Neural progenitor cell (in vitro differentiated cells): ENCODE data around the gene OGDH. TPM values are rescaled to one million over a fixed set of nuclear protein-coding genes. Genes with fewer than 3 reads are reported as not detected.

ENCODE experiments used
- DNase-seq: peaks from one replicate; pipeline ENCODE4 v3.0.0-alpha.2; 2016; ENCODE audit warnings: low spot score
- H2AFZ ChIP-seq: fragments of 200-600 bp; sonication (generic); replicated peaks from 2 replicates; pipeline ENCODE4 v1.6.1; 2016; ENCODE audit warnings: antibody characterized with exemption
- H3F3A ChIP-seq: fragments of 200-600 bp; sonication (generic); 2 replicates; pipeline ENCODE4 v1.6.1; 2016; ENCODE audit warnings: antibody characterized with exemption, low read depth
- H3K27ac ChIP-seq: fragments of 200-600 bp; sonication (generic); 2 replicates; pipeline ENCODE4 v1.5.1; 2016; ENCODE audit warnings: mild to moderate bottlenecking
- H3K27me3 ChIP-seq: fragments of 200-600 bp; sonication (generic); 2 replicates; pipeline ENCODE4 v1.6.1; 2016; ENCODE audit warnings: mild to moderate bottlenecking, moderate library complexity
- H3K36me3 ChIP-seq: fragments of 200-600 bp; sonication (generic); 2 replicates; pipeline ENCODE4 v1.5.1; 2016
- H3K4me1 ChIP-seq: fragments of 200-600 bp; sonication (generic); 2 replicates; pipeline ENCODE4 v1.6.1; 2016; ENCODE audit warnings: mixed run types
- H3K4me2 ChIP-seq: fragments of 200-600 bp; sonication (generic); 2 replicates; pipeline ENCODE4 v1.6.1; 2016
- H3K4me3 ChIP-seq: fragments of 200-600 bp; sonication (generic); 2 replicates; pipeline ENCODE4 v1.5.1; 2016
- H3K79me2 ChIP-seq: fragments of 200-600 bp; sonication (generic); 2 replicates; pipeline ENCODE4 v1.6.1; 2016; ENCODE audit warnings: low read depth
- H3K9ac ChIP-seq: fragments of 200-600 bp; sonication (generic); 2 replicates; pipeline ENCODE4 v1.6.1; 2016
- H3K9me3 ChIP-seq: fragments of 200-600 bp; sonication (generic); 2 replicates; pipeline ENCODE4 v1.5.1; 2016; ENCODE audit warnings: low read depth
- H4K20me1 ChIP-seq: fragments of 200-600 bp; sonication (generic); 2 replicates; pipeline ENCODE4 v1.6.1; 2016; ENCODE audit warnings: low read depth
- H3K27ac Mint-ChIP-seq: 3 replicates; pipeline ENCODE4 v1.8.0; 2021; ENCODE audit warnings: mixed read lengths
- H3K27me3 Mint-ChIP-seq: 2 replicates; pipeline ENCODE4 v1.8.0; 2022; ENCODE audit warnings: low read depth, mild to moderate bottlenecking, inconsistent platforms, moderate library complexity, mixed read lengths; ENCODE audit not compliant: insufficient read depth
- H3K36me3 Mint-ChIP-seq: 3 replicates; pipeline ENCODE4 v1.8.0; 2021; ENCODE audit warnings: mixed read lengths
- H3K4me1 Mint-ChIP-seq: 3 replicates; pipeline ENCODE4 v1.8.0; 2021; ENCODE audit warnings: mixed read lengths
- H3K4me3 Mint-ChIP-seq: 3 replicates; pipeline ENCODE4 v1.8.0; 2021; ENCODE audit warnings: mild to moderate bottlenecking, moderate library complexity, mixed read lengths
- H3K9me3 Mint-ChIP-seq: 3 replicates; pipeline ENCODE4 v1.8.0; 2020; ENCODE audit warnings: mixed read lengths
- EZH2 ChIP-seq: fragments of 200-600 bp; sonication (generic); IDR thresholded peaks from 2 replicates; pipeline ENCODE4 v1.6.1; 2017; ENCODE audit warnings: antibody characterized with exemption, mild to moderate bottlenecking, moderate library complexity
- EZH2phosphoT487 ChIP-seq: fragments of 200-600 bp; sonication (generic); IDR thresholded peaks from 2 replicates; pipeline ENCODE4 v1.6.1; 2017; ENCODE audit warnings: antibody characterized with exemption
- total RNA-seq: library from RNA; depleted of rRNA; stranded (reverse); fragments of >200 nt; gene quantifications from 2 replicates; pipeline ENCODE4 v1.2.3, GENCODE V29; 2015; ENCODE audit warnings: low replicate concordance
- TF ChIP-seq, protein P1 (sequence below): fragments of 200-600 bp; sonication (generic); IDR thresholded peaks from 2 replicates; pipeline ENCODE4 v1.5.1; 2017; ENCODE audit warnings: antibody characterized with exemption, mild to moderate bottlenecking

OGDH gene
- total RNA-seq, 1 donor from 2014 or later = 25.2 TPM

DNA sequence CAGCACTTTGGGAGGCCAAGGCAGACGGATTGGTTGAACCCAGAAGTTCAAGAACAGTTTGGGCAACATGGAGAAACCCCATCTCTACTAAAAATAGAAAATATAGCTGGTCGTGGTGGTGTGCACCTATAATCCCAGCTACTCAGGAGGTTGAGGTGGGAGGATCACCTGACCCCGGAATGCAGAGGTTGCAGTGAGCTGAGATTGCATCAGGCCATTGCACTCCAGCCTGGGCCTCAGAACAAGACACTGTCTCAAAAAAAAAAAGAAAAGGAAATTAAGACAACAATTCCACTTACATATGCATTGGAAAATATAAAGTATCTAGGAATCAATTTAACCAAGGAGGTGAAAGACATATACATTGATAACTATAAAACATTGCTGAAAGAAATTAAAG, 7.2 kb upstream of the OGDH start:
- Histone ChIP-seq H3K9me3 (no peaks in the 10 kb centered on the region), H3K27ac (no peak overlapping the region), H3K4me2 (no peak overlapping the region), H4K20me1 (no peaks in the 10 kb centered on the region), H3K27me3 (no peaks in the 10 kb centered on the region), H3K9ac (no peak overlapping the region), H3F3A (peaks cover 8% of the 10 kb centered on the region), H3K4me3 (no peak overlapping the region), H2AFZ (no peak overlapping the region), H3K79me2 (no peaks in the 10 kb centered on the region), H3K36me3 (no peaks in the 10 kb centered on the region), H3K4me1 (no peaks in the 10 kb centered on the region)
- Mint-ChIP-seq H3K4me3 (no peak overlapping the region), H3K27ac (no peak overlapping the region), H3K27me3 (peaks cover 6% of the 10 kb centered on the region), H3K36me3 (no peaks in the 10 kb centered on the region), H3K4me1 (peaks cover 10% of the 10 kb centered on the region), H3K9me3 (no peaks in the 10 kb centered on the region)
- DNase-seq = no peak
- TF ChIP-seq EZH2 (no peak), EZH2phosphoT487 (no peak)
- TF ChIP-seq, protein P1, sequence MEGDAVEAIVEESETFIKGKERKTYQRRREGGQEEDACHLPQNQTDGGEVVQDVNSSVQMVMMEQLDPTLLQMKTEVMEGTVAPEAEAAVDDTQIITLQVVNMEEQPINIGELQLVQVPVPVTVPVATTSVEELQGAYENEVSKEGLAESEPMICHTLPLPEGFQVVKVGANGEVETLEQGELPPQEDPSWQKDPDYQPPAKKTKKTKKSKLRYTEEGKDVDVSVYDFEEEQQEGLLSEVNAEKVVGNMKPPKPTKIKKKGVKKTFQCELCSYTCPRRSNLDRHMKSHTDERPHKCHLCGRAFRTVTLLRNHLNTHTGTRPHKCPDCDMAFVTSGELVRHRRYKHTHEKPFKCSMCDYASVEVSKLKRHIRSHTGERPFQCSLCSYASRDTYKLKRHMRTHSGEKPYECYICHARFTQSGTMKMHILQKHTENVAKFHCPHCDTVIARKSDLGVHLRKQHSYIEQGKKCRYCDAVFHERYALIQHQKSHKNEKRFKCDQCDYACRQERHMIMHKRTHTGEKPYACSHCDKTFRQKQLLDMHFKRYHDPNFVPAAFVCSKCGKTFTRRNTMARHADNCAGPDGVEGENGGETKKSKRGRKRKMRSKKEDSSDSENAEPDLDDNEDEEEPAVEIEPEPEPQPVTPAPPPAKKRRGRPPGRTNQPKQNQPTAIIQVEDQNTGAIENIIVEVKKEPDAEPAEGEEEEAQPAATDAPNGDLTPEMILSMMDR = no peak

DNA sequence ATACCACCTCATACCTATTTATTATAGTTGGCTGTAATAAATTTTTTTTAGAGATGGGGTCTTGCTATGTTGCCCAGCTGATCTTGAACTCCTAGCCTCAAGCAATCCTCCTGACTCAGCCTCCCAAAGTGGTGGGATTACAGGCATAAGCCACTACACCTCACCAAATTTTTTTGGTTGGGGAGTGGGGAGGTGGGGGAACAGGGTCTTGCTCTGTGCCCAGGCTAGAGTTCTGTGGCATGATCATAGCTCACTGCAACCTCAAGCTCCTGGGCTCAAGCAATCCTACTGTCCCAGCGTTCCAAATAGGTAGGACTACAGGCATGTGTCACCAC, 3.9 kb upstream of the OGDH start:
- peaks cover 6% of the 10 kb centered on the region for H3K79me2 ChIP-seq
- peaks cover 4% of the 10 kb centered on the region for H3K4me1 ChIP-seq
- no peaks in the 10 kb centered on the region for H3K27me3 ChIP-seq
- H3K4me3 ChIP-seq = no peak overlapping the region
- Mint-ChIP-seq H3K36me3 (peaks cover 3% of the 10 kb centered on the region), H3K27ac (no peak overlapping the region), H3K4me3 (no peak overlapping the region), H3K27me3 (peaks cover 17% of the 10 kb centered on the region), H3K4me1 (peaks cover 7% of the 10 kb centered on the region), H3K9me3 (no peaks in the 10 kb centered on the region)
- H3K27ac ChIP-seq = no peak overlapping the region
- H3K4me2 ChIP-seq = no peak overlapping the region
- no peak overlapping the region for H3K9ac ChIP-seq
- DNase-seq = no peak
- no peaks in the 10 kb centered on the region for H3K36me3 ChIP-seq
- H3F3A ChIP-seq = peaks cover 13% of the 10 kb centered on the region
- TF ChIP-seq EZH2phosphoT487 (no peak), EZH2 (no peak)
- TF ChIP-seq, protein P1 = no peak
- no peaks in the 10 kb centered on the region for H3K9me3 ChIP-seq
- no peak overlapping the region for H2AFZ ChIP-seq
- no peaks in the 10 kb centered on the region for H4K20me1 ChIP-seq

DNA sequence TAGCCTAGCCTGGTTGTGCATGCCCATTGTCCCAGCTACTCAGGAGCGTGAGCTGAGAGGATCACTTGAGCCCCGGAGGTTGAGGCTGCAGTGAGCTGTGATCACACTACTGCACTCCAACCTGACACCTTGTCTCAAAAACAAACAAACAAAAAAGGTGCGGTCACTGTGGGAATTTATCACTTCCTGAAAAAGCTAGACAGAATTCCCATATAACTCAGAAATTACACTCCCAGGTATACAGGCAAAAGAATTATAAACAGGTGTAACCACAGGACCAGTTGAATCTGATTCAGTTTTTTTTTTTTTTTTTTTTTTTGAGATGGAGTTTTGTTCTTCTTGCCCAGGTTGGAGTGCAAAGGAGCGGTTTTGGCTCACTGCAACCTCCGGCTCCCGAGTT, 3.2 kb upstream of the OGDH start:
- no peak for DNase-seq
- H3K27ac Mint-ChIP-seq = no peak overlapping the region
- TF ChIP-seq EZH2 (no peak), EZH2phosphoT487 (no peak)
- TF ChIP-seq, protein P1 = no peak
- no peaks in the 10 kb centered on the region for H3K9me3 ChIP-seq
- H3K4me1 ChIP-seq = peaks cover 4% of the 10 kb centered on the region
- peaks cover 14% of the 10 kb centered on the region for H3F3A ChIP-seq
- H3K4me3 Mint-ChIP-seq = no peak overlapping the region
- peaks cover 3% of the 10 kb centered on the region for H3K36me3 Mint-ChIP-seq
- H3K4me1 Mint-ChIP-seq = peaks cover 10% of the 10 kb centered on the region
- H2AFZ ChIP-seq = no peak overlapping the region
- no peak overlapping the region for H3K27ac ChIP-seq
- no peak overlapping the region for H3K4me2 ChIP-seq
- no peak overlapping the region for H3K4me3 ChIP-seq
- no peaks in the 10 kb centered on the region for H3K36me3 ChIP-seq
- H3K27me3 ChIP-seq = no peaks in the 10 kb centered on the region
- H3K79me2 ChIP-seq = peaks cover 13% of the 10 kb centered on the region
- no peaks in the 10 kb centered on the region for H4K20me1 ChIP-seq
- no peaks in the 10 kb centered on the region for H3K9me3 Mint-ChIP-seq
- H3K9ac ChIP-seq = no peak overlapping the region
- peaks cover 17% of the 10 kb centered on the region for H3K27me3 Mint-ChIP-seq

DNA sequence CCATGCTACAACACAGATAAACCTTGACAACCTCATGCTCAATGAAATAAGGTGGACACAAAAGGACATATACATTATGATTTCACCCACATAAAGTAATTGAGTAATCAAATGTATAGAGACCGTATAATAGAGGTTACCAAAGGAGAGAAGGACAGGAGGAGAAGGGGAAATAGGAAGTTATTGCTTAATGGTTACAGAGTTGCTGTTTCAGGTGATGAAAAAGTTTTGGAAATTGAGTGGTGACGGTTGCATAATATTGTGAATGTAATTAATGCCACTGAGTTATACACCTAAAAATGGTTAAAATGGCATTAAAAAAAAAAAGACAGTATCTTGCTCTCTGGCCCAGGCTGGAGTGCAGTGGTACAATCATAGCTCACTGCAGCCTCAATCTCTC, 1.5 kb upstream of the OGDH start:
- no peak for TF ChIP-seq EZH2phosphoT487
- TF ChIP-seq, protein P1 = no peak
- no peak for TF ChIP-seq EZH2
- Histone ChIP-seq H3K4me2 (no peak overlapping the region), H3K4me3 (no peak overlapping the region), H3K9ac (no peak overlapping the region), H3K9me3 (no peaks in the 10 kb centered on the region), H3K36me3 (no peaks in the 10 kb centered on the region), H3K27ac (no peak overlapping the region), H3K4me1 (peaks cover 4% of the 10 kb centered on the region), H3K79me2 (peaks cover 30% of the 10 kb centered on the region), H3K27me3 (no peaks in the 10 kb centered on the region), H4K20me1 (no peaks in the 10 kb centered on the region), H3F3A (peaks cover 14% of the 10 kb centered on the region), H2AFZ (no peak overlapping the region)
- H3K27ac Mint-ChIP-seq = no peak overlapping the region
- no peak for DNase-seq
- H3K4me1 Mint-ChIP-seq = peaks cover 17% of the 10 kb centered on the region
- H3K27me3 Mint-ChIP-seq = peaks cover 15% of the 10 kb centered on the region
- peak overlapping the region; percentile 71 for H3K4me3 Mint-ChIP-seq
- H3K9me3 Mint-ChIP-seq = peaks cover 3% of the 10 kb centered on the region
- peaks cover 10% of the 10 kb centered on the region for H3K36me3 Mint-ChIP-seq
